ENCODE measurements around the gene WDTC1.

The WDTC1 gene

GRCh38 chr1:27338751-27339150, 104.3 kb downstream of the WDTC1 start:
- no peak for DNase-seq

GRCh38 chr1:27339213-27339612, 104.8 kb downstream of the WDTC1 start:
- no peak for DNase-seq

GRCh38 chr1:27341525-27342252, 107.3 kb downstream of the WDTC1 start, which contains the start of gene SYTL1:
TSS of gene SYTL1 (plus strand) at chr1:27342022. CDS start at chr1:27345335, 3,313 bp downstream.
- peak; percentile 85 for DNase-seq

- peak; percentile 75 for DNase-seq
Measured at GRCh38 chr1:27342391-27342777, 108.0 kb downstream of the WDTC1 start.

GRCh38 chr1:27342778-27343638, 108.6 kb downstream of the WDTC1 start:
- peak; percentile 91 for DNase-seq

GRCh38 chr1:27343639-27344025, 109.2 kb downstream of the WDTC1 start:
- DNase-seq = no peak

- DNase-seq = no peak
Measured at GRCh38 chr1:27345272-27345671, 110.8 kb downstream of the WDTC1 start.

GRCh38 chr1:27346357-27346756, 111.9 kb downstream of the WDTC1 start:
- no peak for DNase-seq

GRCh38 chr1:27346991-27347624, 112.7 kb downstream of the WDTC1 start:
- no peak for DNase-seq

GRCh38 chr1:27348861-27349783, 114.7 kb downstream of the WDTC1 start:
- peak; percentile 71 for DNase-seq

GRCh38 chr1:27349784-27350662, 115.6 kb downstream of the WDTC1 start:
- DNase-seq = no peak

- DNase-seq = no peak
Measured at GRCh38 chr1:27350663-27351540, 116.5 kb downstream of the WDTC1 start.

- no peak for DNase-seq
Measured at GRCh38 chr1:27351541-27352107, 117.2 kb downstream of the WDTC1 start.

GRCh38 chr1:27353166-27353565, 118.7 kb downstream of the WDTC1 start:
- no peak for DNase-seq

GRCh38 chr1:27353629-27354028, 119.2 kb downstream of the WDTC1 start:
- DNase-seq = no peak

GRCh38 chr1:27355683-27356082, 121.3 kb downstream of the WDTC1 start:
- no peak for DNase-seq

- no peak for DNase-seq
Measured at GRCh38 chr1:27356277-27356618, 121.8 kb downstream of the WDTC1 start.

- peak; percentile 84 for DNase-seq
Measured at GRCh38 chr1:27356619-27357280, 122.3 kb downstream of the WDTC1 start.

- DNase-seq = peak; percentile 93
Measured at GRCh38 chr1:27357281-27358037, 123.0 kb downstream of the WDTC1 start.
